Osteoblast (primary cell): Measurements from ENCODE around the gene CCL24. TPM values are rescaled to one million over a fixed set of nuclear protein-coding genes. Genes with fewer than 3 reads are reported as not detected.
"Not testable (repeated sequence)": the region's sequence is repeated elsewhere in the genome, so short reads cannot be mapped to it uniquely, and the experiment has no call there.

Experiments
- DNase-seq: peaks from one replicate; pipeline ENCODE4 v3.0.0; 2011; ENCODE audit warnings: low spot score, mixed read lengths; ENCODE audit not compliant: insufficient read length; ENCODE audit errors: missing footprints
- H2AFZ ChIP-seq: 2 replicates; pipeline ENCODE4 v1.6.0; 2011; ENCODE audit warnings: mild to moderate bottlenecking, low read length
- H3K27ac ChIP-seq: 2 replicates; pipeline ENCODE4 v1.5.1; 2011; ENCODE audit warnings: mild to moderate bottlenecking, low read depth, low read length, moderate library complexity
- H3K27me3 ChIP-seq: 2 replicates; pipeline ENCODE4 v1.6.0; 2012; ENCODE audit warnings: mild to moderate bottlenecking, control low read depth, inconsistent platforms, low read length, moderate library complexity; ENCODE audit not compliant: insufficient read depth
- H3K36me3 ChIP-seq: 2 replicates; pipeline ENCODE4 v1.5.1; 2011; ENCODE audit warnings: mild to moderate bottlenecking, low read length, control low read depth, moderate library complexity; ENCODE audit not compliant: insufficient read depth
- H3K4me1 ChIP-seq: 2 replicates; pipeline ENCODE4 v1.5.1; 2011; ENCODE audit warnings: mild to moderate bottlenecking, low read length, control low read depth, moderate library complexity; ENCODE audit not compliant: insufficient read depth
- H3K4me2 ChIP-seq: 2 replicates; pipeline ENCODE4 v1.6.0; 2011; ENCODE audit warnings: mild to moderate bottlenecking, low read length; ENCODE audit not compliant: insufficient read depth
- H3K4me3 ChIP-seq: fragments of 200-600 bp; sonication (generic); 3 replicates; pipeline ENCODE4 v1.5.1; 2012; ENCODE audit warnings: mild to moderate bottlenecking, low read length, inconsistent platforms; ENCODE audit not compliant: insufficient read depth
- H3K79me2 ChIP-seq: 2 replicates; pipeline ENCODE4 v1.6.0; 2012; ENCODE audit warnings: mild to moderate bottlenecking, low read length, control low read depth, inconsistent platforms; ENCODE audit not compliant: insufficient read depth
- H3K9me3 ChIP-seq: 2 replicates; pipeline ENCODE4 v1.5.1; 2011; ENCODE audit warnings: low read depth, low read length, control low read depth
- H4K20me1 ChIP-seq: 2 replicates; pipeline ENCODE4 v1.6.0; 2012; ENCODE audit warnings: mild to moderate bottlenecking, low read length, control low read depth; ENCODE audit not compliant: insufficient read depth
- total RNA-seq: library from RNA; depleted of rRNA; stranded (reverse); fragments of >200 nt; gene quantifications from 2 replicates; pipeline ENCODE4 v1.2.3, GENCODE V29; 2012
- TF ChIP-seq, protein P1 (sequence below): IDR thresholded peaks from 2 replicates; pipeline ENCODE4 v1.5.1; 2011; ENCODE audit warnings: mild to moderate bottlenecking, low read depth, low read length, moderate library complexity; ENCODE audit errors: extremely low read depth

Gene CCL24
- total RNA-seq, 1 donor, result not detected

GRCh38 chr7:75798770-75799169 is 14.8 kb downstream of the CCL24 start:
- Histone ChIP-seq H3K9me3 (no peaks in the 10 kb centered on the region), H2AFZ (no peak overlapping the region), H3K36me3 (no peaks in the 10 kb centered on the region), H3K79me2 (no peaks in the 10 kb centered on the region), H3K4me1 (no peaks in the 10 kb centered on the region), H3K27me3 (peaks cover 14% of the 10 kb centered on the region), H3K4me2 (no peak overlapping the region), H3K27ac (no peak overlapping the region), H3K4me3 (no peak overlapping the region), H4K20me1 (no peaks in the 10 kb centered on the region)
- TF ChIP-seq, protein P1, sequence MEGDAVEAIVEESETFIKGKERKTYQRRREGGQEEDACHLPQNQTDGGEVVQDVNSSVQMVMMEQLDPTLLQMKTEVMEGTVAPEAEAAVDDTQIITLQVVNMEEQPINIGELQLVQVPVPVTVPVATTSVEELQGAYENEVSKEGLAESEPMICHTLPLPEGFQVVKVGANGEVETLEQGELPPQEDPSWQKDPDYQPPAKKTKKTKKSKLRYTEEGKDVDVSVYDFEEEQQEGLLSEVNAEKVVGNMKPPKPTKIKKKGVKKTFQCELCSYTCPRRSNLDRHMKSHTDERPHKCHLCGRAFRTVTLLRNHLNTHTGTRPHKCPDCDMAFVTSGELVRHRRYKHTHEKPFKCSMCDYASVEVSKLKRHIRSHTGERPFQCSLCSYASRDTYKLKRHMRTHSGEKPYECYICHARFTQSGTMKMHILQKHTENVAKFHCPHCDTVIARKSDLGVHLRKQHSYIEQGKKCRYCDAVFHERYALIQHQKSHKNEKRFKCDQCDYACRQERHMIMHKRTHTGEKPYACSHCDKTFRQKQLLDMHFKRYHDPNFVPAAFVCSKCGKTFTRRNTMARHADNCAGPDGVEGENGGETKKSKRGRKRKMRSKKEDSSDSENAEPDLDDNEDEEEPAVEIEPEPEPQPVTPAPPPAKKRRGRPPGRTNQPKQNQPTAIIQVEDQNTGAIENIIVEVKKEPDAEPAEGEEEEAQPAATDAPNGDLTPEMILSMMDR, result no peak
- DNase-seq, result no peak

DNA sequence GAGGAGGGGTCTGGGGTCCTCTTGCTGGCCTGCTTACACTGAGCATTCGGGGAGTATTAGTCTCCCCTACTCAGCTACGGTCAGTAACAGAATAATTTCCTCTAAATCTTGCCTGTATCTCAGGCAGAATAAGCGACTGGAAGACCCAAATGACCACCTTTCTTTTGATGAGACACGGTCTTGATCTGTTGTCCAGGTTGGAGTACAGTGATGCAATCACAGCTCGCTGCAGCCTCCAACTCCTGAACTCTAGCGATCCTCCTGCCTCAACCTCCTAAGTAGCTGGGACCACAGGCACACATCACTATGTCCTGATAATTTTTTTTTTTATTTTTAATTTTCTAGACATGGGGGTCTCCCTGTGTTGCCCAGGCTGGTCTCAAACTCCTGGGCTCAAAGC is 17.2 kb downstream of the CCL24 start:
- H2AFZ ChIP-seq, result no peak overlapping the region
- peaks cover 4% of the 10 kb centered on the region for H3K4me1 ChIP-seq
- peaks cover 10% of the 10 kb centered on the region for H3K27me3 ChIP-seq
- no peak overlapping the region for H3K27ac ChIP-seq
- H3K9me3 ChIP-seq, result no peaks in the 10 kb centered on the region
- no peaks in the 10 kb centered on the region for H4K20me1 ChIP-seq
- H3K79me2 ChIP-seq, result no peaks in the 10 kb centered on the region
- no peaks in the 10 kb centered on the region for H3K36me3 ChIP-seq
- TF ChIP-seq, protein P1, result no peak
- peak; percentile 83 for DNase-seq
- H3K4me2 ChIP-seq, result no peak overlapping the region
- H3K4me3 ChIP-seq, result no peak overlapping the region

DNA sequence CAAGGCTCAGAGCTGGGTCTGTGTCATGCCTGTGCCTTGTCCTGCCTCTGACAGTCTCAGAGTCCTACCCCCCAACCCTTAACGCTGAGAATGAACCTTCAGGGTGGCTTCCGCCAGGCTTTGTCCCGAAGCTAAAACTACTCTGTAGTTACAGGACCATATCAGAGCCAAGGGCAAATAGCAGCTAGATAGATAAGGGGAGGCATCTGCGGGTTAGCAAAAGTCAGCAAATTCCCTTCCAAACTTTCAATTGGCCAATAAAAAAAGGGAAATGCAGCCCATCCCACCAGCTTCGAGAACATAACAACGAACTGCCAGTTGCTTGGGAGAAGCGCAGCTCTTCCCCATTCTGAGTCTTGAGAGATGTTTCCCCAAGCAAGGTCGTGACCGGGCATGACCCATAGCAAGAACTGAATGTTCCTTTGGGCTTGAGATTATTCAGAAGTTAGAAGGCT is 17.7 kb downstream of the CCL24 start:
- no peak for DNase-seq
- no peak overlapping the region for H3K4me3 ChIP-seq
- H3K9me3 ChIP-seq, result no peaks in the 10 kb centered on the region
- H3K27ac ChIP-seq, result no peak overlapping the region
- H3K36me3 ChIP-seq, result no peaks in the 10 kb centered on the region
- H4K20me1 ChIP-seq, result no peaks in the 10 kb centered on the region
- TF ChIP-seq, protein P1, result no peak
- peaks cover 10% of the 10 kb centered on the region for H3K27me3 ChIP-seq
- no peak overlapping the region for H2AFZ ChIP-seq
- H3K79me2 ChIP-seq, result no peaks in the 10 kb centered on the region
- peaks cover 6% of the 10 kb centered on the region for H3K4me1 ChIP-seq
- no peak overlapping the region for H3K4me2 ChIP-seq

DNA sequence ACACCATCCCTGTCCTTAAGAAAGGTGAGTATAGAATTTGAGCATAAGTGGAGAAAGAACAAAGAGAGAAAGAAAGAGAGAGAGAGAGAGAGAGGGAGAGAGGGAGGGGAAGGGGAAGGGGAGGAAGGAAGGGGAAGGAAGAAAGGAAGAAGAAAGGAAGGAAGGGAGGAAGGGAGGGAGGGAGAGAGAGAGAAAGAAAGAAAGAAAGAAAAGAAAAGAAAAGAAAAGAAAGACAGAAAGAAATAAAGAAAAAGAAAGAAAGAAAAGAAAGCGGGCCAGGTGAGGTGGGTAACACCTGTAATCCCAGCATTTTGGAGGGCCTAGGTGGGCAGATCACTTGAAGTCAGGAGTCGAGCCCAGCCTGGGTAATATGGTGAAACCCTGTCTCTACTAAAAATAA is 19.9 kb downstream of the CCL24 start:
- Histone ChIP-seq H4K20me1 (no peaks in the 10 kb centered on the region), H3K36me3 (no peaks in the 10 kb centered on the region), H3K27ac (no peak overlapping the region), H3K4me1 (peaks cover 6% of the 10 kb centered on the region), H3K79me2 (no peaks in the 10 kb centered on the region), H3K4me2 (no peak overlapping the region), H3K9me3 (no peaks in the 10 kb centered on the region), H3K4me3 (no peak overlapping the region), H3K27me3 (peaks cover 10% of the 10 kb centered on the region), H2AFZ (no peak overlapping the region)
- DNase-seq, result no peak
- TF ChIP-seq, protein P1, result no peak

DNA sequence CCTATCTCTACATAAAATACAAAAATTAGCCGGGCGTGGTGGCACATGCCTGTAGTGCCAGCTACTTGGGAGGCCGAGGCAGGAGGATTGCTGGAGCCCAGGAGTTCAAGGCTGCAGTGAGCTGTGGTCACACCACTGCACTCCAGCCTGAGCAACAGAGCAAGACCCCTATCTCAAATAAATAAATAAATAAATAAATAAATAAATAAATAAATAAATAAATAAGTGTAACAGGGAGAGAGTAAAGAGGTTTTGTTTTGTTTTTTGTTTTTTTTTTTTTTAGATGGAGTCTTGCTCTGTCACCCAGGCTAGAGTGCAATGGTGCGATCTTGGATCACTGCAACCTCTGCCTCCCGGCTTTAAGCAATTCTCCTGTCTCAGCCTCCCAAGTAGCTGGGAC is 21.0 kb downstream of the CCL24 start:
- H4K20me1 ChIP-seq, DNase-seq, H3K4me3 ChIP-seq, H3K79me2 ChIP-seq, H3K36me3 ChIP-seq, H3K4me2 ChIP-seq, H3K4me1 ChIP-seq, H3K9me3 ChIP-seq, H2AFZ ChIP-seq, H3K27ac ChIP-seq: not testable (repeated sequence)
- H3K27me3 ChIP-seq, result peaks cover 10% of the 10 kb centered on the region
